Heart left ventricle (tissue), 13 donors: ENCODE measurements around the gene ATXN1.

Experiments
- POLR2A ChIP-seq, 2 donors: fragments of 450-650 bp; IDR thresholded peaks; one replicate each; pipeline ENCODE4 v1.6.1; 2017; ENCODE audit warnings: antibody characterized with exemption in 2 of 2, mild to moderate bottlenecking in 2 of 2, moderate library complexity in 2 of 2
- TF ChIP-seq, protein P1 (sequence below), 12 donors: fragments of 200-600 bp; sonication (generic) in 4 of 12; IDR thresholded peaks; one replicate each; pipeline versions ENCODE4 v1.5.0 to v1.8.0; 2018 to 2022; ENCODE audit warnings: antibody characterized with exemption in 12 of 12, mild to moderate bottlenecking in 5 of 12
- donor health status: ischemic (EF 13 %, LVEDD 7.1; RV severe dilation, severe dysfunction).
- donor health status: DM: no; HTN: yes; CAD: no.
- donor health status: DM: no; HTN: no; CAD: no.
- donor health status: ischemic (EF 25% LVEDD 6.9; RV normal size, moderate dysfunction).
- donor health status: ischemic (EF 25% LVEDD 5.7; RV mildly dilated, moderate dysfunction).
- donor health status: ischemic (EF 35%, LVEDD 5.7; RV mildly dilated, moderate dysfunction).
- donor health status: nonischemic (EF 11% LVEDD 7.7; RV severe dilation, severe dysfunction).
- donor health status: DM: yes; HTN: yes; CAD: no.
- donor health status: PGD.
- donor health status: ischemic (EF 29% LVEDD 5.4; RV normal size, mild dysfunction).
- donor health status: nonischemic (EF 23%, LVEDD 6.1; RV moderate dilation, normal function).

DNA sequence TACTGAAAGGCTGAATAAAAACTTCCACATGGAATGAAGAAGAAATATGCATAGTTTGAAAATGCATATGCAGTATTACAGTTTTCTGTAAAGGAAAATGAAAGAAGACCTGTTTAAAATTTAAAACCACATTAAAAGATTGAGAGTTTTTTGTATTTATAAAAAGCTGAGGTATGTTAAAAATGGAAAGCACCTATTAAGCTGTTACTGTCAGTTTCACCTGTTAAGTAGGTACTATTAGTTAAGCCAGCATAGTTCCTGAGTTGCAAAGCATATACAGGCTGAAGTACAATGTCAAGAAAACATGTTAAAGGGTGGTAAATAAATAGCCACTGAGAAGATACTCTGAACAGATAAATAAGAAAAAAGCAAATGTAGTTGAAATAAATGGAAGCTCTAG is 69.9 kb downstream of the ATXN1 start:
- TF ChIP-seq, protein P1, sequence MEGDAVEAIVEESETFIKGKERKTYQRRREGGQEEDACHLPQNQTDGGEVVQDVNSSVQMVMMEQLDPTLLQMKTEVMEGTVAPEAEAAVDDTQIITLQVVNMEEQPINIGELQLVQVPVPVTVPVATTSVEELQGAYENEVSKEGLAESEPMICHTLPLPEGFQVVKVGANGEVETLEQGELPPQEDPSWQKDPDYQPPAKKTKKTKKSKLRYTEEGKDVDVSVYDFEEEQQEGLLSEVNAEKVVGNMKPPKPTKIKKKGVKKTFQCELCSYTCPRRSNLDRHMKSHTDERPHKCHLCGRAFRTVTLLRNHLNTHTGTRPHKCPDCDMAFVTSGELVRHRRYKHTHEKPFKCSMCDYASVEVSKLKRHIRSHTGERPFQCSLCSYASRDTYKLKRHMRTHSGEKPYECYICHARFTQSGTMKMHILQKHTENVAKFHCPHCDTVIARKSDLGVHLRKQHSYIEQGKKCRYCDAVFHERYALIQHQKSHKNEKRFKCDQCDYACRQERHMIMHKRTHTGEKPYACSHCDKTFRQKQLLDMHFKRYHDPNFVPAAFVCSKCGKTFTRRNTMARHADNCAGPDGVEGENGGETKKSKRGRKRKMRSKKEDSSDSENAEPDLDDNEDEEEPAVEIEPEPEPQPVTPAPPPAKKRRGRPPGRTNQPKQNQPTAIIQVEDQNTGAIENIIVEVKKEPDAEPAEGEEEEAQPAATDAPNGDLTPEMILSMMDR (IDR thresholded peaks at IDR 0.05), result no peak
- TF ChIP-seq POLR2A (IDR thresholded peaks at IDR 0.05), result no peak
